Testis (tissue), 2 donors: ENCODE results near the gene PDGFD.

Source experiments
- POLR2A ChIP-seq: fragments of 450-650 bp; IDR thresholded peaks from one replicate; pipeline ENCODE4 v1.6.1; 2017; ENCODE audit warnings: antibody characterized with exemption, mild to moderate bottlenecking, moderate library complexity
- TF ChIP-seq, protein P1 (sequence below), 3 experiments: fragments of 450-650 bp in 2 of 3; fragments of 200-600 bp in 1 of 3; sonication (generic) in 1 of 3; IDR thresholded peaks; one replicate each; pipeline ENCODE4 v1.5.1; 2016 to 2019; ENCODE audit warnings: antibody characterized with exemption in 3 of 3, mild to moderate bottlenecking in 2 of 3, moderate library complexity in 1 of 3

DNA sequence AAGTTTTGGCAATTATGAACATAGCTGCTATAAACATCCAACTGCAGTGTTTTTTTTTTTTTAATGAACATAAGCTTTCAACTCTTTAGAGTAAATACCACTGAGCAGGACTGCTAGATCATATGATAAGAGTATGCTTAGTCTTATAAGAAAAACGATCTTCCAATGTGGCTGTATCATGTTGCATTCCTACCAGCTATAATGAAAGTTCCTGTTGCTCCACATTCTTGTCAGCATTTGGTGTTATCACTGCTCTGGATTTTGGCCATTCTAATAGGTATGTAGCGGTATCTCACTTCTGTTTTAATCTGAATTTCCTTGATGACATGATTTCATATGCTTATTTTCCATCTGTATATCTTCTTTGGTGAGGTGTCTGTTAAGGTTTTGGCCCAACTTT, 50.4 kb downstream of the PDGFD start:
- TF ChIP-seq, protein P1, sequence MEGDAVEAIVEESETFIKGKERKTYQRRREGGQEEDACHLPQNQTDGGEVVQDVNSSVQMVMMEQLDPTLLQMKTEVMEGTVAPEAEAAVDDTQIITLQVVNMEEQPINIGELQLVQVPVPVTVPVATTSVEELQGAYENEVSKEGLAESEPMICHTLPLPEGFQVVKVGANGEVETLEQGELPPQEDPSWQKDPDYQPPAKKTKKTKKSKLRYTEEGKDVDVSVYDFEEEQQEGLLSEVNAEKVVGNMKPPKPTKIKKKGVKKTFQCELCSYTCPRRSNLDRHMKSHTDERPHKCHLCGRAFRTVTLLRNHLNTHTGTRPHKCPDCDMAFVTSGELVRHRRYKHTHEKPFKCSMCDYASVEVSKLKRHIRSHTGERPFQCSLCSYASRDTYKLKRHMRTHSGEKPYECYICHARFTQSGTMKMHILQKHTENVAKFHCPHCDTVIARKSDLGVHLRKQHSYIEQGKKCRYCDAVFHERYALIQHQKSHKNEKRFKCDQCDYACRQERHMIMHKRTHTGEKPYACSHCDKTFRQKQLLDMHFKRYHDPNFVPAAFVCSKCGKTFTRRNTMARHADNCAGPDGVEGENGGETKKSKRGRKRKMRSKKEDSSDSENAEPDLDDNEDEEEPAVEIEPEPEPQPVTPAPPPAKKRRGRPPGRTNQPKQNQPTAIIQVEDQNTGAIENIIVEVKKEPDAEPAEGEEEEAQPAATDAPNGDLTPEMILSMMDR (IDR thresholded peaks at IDR 0.05): no peak
- no peak for TF ChIP-seq POLR2A
